Stimulated activated CD8-positive, alpha-beta memory T cell treated with anti-CD3 and anti-CD28 coated beads, Interleukin-15, amount 100 ng/mL, for 1 hour (primary cell): ENCODE data around the gene MRPS27.
A peak's percentile ranks its signal among the peaks of the same experiment; 100 is the strongest.

Source experiments
- DNase-seq: peaks from one replicate; pipeline ENCODE4 v3.0.0-alpha.2; 2020; ENCODE audit warnings: low read depth

Gene MRPS27

GRCh38 chr5:72319976-72320752, at the start of gene MRPS27, which contains the start of gene PTCD2:
MRPS27 (minus strand) TSS chr5:72320240; CDS start chr5:72320221, 19 bp downstream.
PTCD2 (plus strand) TSS chr5:72320373; CDS start chr5:72320383, 10 bp downstream.
- DNase-seq: peak; percentile 86

DNA sequence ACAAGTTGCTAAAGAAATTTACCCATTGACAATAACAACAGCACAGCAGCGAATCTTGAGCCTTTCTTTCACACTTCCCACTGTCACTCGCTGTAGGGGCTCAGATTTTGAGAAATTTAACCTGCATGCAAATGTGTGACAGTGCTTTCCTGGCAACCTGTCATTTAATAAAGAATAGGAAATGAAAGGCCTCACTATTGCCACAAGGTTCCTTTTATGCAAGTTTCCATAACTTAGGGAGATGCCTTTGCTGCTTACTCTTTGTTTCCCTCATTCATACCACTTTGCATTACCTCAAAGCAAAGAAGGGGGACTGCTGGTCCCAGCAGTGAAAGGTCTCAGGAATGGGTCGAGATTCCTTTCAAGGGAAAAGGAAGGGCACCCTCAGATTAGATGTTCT, 49.7 kb upstream of the MRPS27 start:
- DNase-seq: no peak

- no peak for DNase-seq
Observed at GRCh38 chr5:72369301-72369700, 49.3 kb upstream of the MRPS27 start.

GRCh38 chr5:72368271-72368670, 48.2 kb upstream of the MRPS27 start:
- no peak for DNase-seq

DNA sequence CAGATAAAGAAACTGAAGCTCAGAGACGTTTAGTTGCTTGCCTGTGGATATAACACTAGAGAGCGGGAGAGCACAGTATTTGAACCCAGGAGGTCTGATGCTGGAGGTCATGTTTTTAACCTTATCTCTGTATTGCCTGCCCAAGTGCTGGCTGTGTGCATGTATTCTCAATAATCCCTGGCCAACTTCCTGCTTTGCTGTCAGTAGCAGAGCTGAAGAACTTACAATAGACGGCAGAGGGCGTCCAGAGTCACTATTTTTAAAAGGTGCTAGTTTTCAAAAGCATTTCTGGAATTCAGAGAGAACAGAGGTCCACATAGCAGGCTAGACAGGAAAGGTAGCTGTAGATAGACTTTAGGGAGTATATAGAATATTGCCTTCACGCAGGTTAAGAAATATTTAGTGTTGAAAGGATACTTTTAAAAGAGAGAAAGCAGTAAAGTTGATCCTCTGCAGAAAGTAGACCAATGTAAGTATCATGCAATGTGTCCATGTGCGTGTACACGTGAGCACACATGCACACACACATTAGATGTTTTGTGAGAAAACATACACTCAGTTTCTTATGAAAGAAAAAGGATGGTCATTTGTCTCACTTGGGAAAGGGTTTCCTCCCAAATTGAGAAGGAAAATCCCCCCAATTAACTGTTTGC, 46.4 kb upstream of the MRPS27 start:
- DNase-seq: no peak

DNA sequence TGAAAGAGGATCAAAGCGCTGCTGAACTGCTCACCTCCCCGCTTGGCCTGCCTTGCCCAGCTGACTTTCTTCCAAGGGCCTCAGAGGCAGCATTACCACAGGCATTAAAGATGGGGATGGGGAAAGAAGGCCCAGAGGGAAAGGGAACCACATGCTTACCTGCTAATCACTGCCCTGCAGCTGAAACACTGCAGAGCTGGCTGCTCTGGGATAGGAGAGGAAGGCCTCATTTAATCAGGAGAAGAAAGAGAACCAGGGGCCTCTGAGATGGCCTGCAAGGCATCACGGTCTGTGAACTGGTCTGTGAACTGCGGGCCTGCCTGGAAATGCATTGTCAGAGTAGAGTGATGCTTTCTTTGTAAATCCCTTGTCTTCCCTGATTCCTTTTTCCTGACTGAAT, 44.9 kb upstream of the MRPS27 start:
- no peak for DNase-seq

DNA sequence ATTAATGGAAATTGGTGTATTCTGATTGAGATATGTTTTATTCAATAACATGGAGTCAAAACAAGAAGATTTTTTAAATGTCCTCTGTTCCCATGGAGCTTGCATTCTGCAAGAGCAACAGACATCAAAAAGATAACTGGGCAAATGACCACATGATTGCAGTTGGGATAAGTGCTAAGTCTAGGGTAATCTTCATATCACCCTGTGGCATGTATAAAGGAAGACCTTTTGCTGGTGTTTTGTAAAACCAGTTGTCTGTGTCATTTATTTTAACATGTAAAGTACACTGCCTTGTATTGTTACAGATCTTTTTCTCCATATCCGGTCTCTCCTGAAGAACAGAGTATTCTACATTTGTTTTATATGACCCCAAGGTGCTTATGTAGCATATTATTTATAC, 44.1 kb upstream of the MRPS27 start:
- no peak for DNase-seq

GRCh38 chr5:72363166-72363802, 43.2 kb upstream of the MRPS27 start:
- no peak for DNase-seq

GRCh38 chr5:72359886-72360285, 39.8 kb upstream of the MRPS27 start:
- DNase-seq: no peak

- DNase-seq: no peak
Observed at GRCh38 chr5:72358925-72359324, 38.9 kb upstream of the MRPS27 start.

GRCh38 chr5:72356361-72356760, 36.3 kb upstream of the MRPS27 start:
- DNase-seq: no peak

- no peak for DNase-seq
Observed at GRCh38 chr5:72355706-72356299, 35.8 kb upstream of the MRPS27 start.

GRCh38 chr5:72353046-72353445, 33.0 kb upstream of the MRPS27 start:
- DNase-seq: no peak

GRCh38 chr5:72352616-72353015, 32.6 kb upstream of the MRPS27 start:
- no peak for DNase-seq

GRCh38 chr5:72351376-72351775, 31.3 kb upstream of the MRPS27 start:
- no peak for DNase-seq

- no peak for DNase-seq
Observed at GRCh38 chr5:72347801-72348308, 27.8 kb upstream of the MRPS27 start.

DNA sequence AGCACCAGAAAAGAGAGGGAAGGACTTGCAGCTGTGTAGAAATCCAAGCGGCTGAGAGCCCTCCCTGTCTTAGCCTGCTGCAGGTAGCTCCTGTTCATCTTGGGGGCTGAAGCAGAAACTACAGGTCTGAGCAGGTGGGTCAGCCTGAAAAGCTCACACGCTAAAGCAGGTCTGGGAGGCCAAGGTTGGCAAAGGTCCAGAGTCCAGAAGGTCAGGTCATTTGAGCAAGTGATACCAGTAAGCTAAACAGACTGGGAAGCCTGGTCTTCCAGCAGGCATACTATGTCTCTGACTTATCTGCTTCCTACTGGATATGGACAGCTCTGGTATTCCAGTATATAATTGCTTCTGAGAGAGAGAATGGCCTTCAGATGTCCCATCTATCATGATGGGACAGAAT, 26.4 kb upstream of the MRPS27 start:
- no peak for DNase-seq

DNA sequence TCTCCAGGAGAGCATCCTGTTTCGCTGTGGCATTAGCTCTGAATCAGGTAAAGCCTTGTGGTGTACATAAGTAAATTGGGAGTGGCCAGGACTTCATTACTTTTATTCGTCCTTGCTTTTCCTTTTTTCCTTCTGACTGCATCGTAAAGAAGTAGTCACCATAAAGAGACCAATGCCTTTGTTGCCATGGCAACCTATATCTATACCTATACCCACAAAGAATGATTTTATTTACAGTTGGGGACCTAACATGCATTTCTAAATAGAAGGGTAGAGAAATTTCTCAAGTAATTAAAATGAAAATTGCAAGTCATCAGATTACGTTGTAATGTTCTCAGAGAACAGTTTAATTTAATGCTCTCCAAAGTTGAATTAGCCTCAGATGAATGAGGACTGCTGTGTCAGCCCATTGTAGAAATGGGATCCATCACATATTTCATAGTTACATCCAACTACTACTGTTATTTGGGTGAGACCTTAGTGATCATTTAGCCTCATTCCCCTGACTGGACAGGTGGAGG, 18.7 kb upstream of the MRPS27 start:
- DNase-seq: no peak

DNA sequence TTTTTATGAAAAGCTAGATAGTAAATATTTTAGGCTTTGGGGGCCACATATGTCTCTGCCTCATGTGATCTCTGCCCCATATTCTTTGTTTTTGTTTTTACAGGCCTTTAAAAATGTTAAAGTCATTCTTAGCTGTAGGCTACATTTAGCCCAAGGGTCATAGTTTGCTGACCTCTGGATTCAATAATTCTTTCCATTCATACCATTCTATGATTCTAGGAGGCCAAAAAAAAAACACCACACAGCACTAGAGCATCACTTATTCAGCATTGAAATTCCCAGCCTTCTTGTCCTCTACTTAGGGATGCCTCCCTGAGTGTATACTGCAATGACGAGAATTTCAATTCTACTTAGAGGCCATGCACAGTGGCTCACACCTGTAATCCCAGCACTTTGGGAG, 17.1 kb upstream of the MRPS27 start:
- DNase-seq: no peak

GRCh38 chr5:72330712-72331111, 10.7 kb upstream of the MRPS27 start:
- DNase-seq: no peak

DNA sequence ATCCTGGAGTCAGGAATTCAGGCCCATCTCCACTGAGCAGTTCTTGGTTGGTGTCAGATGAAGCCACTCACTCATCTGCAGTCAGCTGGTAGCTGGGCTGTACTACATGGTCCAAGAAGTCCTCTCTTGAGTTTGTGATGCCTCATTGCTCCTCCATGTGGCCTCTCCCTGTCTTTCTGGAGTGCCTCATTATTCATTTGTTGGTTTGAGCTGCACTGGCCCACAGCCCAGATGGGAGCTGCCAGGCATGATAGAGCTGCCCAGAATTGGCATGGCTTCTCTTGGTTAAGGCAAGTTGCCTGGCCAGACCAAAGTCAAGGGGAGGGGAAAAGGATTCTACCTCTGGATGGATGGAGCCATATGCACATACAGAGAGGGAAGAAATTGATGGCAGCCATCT, 8.1 kb upstream of the MRPS27 start:
- no peak for DNase-seq

DNA sequence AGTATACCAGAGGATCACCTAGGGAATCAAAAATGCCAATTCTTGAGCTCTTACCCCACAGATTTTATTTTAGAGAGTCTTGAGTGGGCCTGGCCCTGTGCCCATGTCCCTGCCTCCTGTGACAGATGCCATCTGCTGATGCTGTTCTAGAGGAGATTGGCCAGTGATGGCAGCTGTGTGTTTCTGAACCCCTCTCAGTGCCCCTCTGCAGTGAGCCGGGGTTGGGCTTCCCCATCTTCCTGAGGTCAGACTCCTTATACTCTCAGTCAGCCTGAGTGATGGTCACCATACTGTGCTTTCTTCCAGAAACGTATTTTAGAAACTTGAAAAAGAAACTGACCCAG, 6.2 kb upstream of the MRPS27 start:
- no peak for DNase-seq
